ENCODE results near the gene MYMK. TPM values are rescaled to one million over a fixed set of nuclear protein-coding genes. Genes with fewer than 3 reads are reported as not detected.
A peak's percentile ranks its signal among the peaks of the same experiment; 100 is the strongest.

MYMK gene
- total RNA-seq, 2 donors from 2014 or later: not detected

- 82 to 87% methylated on average over 18 to 22 of the region's 23 CpGs for WGBS, 2 donors
- H3K27ac ChIP-seq: no peak overlapping the region
- H3K9me3 ChIP-seq: no peaks in the 10 kb centered on the region
- TF ChIP-seq, protein P1, sequence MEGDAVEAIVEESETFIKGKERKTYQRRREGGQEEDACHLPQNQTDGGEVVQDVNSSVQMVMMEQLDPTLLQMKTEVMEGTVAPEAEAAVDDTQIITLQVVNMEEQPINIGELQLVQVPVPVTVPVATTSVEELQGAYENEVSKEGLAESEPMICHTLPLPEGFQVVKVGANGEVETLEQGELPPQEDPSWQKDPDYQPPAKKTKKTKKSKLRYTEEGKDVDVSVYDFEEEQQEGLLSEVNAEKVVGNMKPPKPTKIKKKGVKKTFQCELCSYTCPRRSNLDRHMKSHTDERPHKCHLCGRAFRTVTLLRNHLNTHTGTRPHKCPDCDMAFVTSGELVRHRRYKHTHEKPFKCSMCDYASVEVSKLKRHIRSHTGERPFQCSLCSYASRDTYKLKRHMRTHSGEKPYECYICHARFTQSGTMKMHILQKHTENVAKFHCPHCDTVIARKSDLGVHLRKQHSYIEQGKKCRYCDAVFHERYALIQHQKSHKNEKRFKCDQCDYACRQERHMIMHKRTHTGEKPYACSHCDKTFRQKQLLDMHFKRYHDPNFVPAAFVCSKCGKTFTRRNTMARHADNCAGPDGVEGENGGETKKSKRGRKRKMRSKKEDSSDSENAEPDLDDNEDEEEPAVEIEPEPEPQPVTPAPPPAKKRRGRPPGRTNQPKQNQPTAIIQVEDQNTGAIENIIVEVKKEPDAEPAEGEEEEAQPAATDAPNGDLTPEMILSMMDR (IDR thresholded peaks at IDR 0.05): no peak
- TF ChIP-seq POLR2A (IDR thresholded peaks at IDR 0.05): no peak
- intact Hi-C loops (cut with DNase I): loop anchor here (10.0 kb wide), 1 partner anchor 479 kb away; no protein-coding TSS in a partner anchor
- ATAC-seq (no peak), DNase-seq (no peak)
- H3K4me1 ChIP-seq: peaks cover 9% of the 10 kb centered on the region
- H3K27me3 ChIP-seq: no peaks in the 10 kb centered on the region
- no peaks in the 10 kb centered on the region for H3K36me3 ChIP-seq (replicated peaks in 1 of 2; ENCODE audit: insufficient read depth in 1 of 2, low read depth in 2 of 2)
- H3K4me3 ChIP-seq: no peak overlapping the region
Observed at GRCh38 chr9:133493845-133494540, 30.8 kb downstream of the MYMK start.

DNA sequence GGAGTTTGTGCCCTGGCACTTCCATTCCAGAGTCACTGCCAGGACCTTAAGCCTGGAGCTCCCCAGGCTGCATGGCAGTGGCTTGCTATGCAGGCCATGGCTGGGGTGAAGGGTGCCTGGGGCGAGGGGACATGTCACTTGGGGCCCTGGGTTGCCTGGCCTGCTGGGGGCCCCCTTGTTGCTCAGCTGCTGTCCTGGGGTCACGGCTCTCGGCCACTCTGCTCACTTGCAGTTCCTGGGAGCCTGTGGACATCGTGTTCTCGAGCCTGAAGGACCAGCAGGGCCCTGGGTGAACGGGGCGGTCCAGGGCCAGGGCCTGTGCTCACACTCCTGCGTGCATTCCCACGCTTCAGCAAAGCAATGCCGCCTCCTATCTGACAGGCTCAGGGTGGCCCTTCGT is 31.3 kb downstream of the MYMK start:
- Histone ChIP-seq H3K9me3 (no peaks in the 10 kb centered on the region), H3K4me1 (peaks cover 9% of the 10 kb centered on the region), H3K27ac (peak overlapping the region in 1 of 4 donors; percentile 62), H3K4me3 (no peak overlapping the region), H3K27me3 (no peaks in the 10 kb centered on the region), H3K36me3 (replicated peaks in 1 of 2; ENCODE audit: insufficient read depth in 1 of 2, low read depth in 2 of 2) (no peaks in the 10 kb centered on the region)
- intact Hi-C loops (cut with DNase I): loop anchor here (10.0 kb wide), 1 partner anchor 479 kb away; no protein-coding TSS in a partner anchor
- whole genome bisulfite sequencing, 2 donors: 58 to 60% methylated on average over 1 to 11 of the region's 11 CpGs
- TF ChIP-seq POLR2A (IDR thresholded peaks at IDR 0.05): no peak
- TF ChIP-seq, protein P1 (IDR thresholded peaks at IDR 0.05): no peak
- ATAC-seq: no peak
- no peak for DNase-seq

DNA sequence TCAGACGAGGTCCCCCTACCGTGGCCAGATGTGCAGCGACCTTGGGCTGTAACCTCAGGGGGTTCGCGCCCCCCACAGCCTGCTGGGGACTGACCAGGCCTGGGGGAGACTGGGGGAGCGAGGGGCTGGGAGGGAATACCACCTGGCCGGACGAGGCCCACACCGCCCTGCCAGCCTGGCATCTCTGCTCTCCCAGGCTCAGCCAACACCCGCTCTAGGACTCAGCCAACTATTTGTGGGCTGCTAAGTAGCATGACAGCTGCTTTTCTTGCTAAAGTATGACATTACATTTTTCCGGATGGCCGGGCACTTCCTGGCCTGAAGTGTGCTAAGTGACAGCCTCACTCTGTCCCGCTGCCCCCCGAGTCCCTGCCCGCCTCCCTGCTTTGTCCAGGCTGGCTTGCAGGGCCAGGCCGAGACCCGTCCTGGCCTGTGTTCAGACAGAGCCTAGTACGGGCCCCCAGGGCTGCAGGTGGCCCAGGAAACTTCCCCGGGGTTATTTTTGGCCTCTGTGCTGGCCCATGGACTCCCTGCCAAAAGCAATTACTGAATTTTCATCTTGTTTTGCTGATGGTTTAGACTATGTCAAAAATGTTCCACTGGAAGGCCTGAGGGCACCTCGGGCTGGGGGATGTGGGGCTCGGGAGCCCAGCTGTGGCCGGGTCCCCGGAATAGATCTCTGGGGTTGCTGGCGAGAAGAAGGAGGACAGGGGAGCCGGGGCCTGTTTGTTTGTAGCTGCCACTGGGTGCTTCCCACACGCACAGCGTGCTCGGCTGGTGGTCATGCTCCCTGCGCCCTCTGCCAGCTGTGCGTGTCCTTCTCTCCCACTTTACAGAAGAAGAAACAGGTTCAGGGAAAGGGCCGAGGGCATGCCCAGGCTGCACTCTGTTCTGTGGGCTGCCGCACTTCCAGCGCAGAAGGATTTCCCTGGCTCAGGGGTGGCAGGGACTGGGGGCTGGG is 32.4 kb downstream of the MYMK start:
- intact Hi-C loops (cut with DNase I): loop anchor here (10.0 kb wide), 1 partner anchor 478 kb away; no protein-coding TSS in a partner anchor
- WGBS, 2 donors: 67 to 69% methylated on average over 10 to 31 of the region's 33 CpGs
- H3K36me3 ChIP-seq (replicated peaks in 1 of 2; ENCODE audit: insufficient read depth in 1 of 2, low read depth in 2 of 2): no peaks in the 10 kb centered on the region
- H3K27ac ChIP-seq: peak overlapping the region in 3 of 4 donors; percentile 21 to 62 (median 39)
- no peaks in the 10 kb centered on the region for H3K9me3 ChIP-seq
- ATAC-seq: peak; percentile 40
- H3K27me3 ChIP-seq: no peaks in the 10 kb centered on the region
- TF ChIP-seq, protein P1 (IDR thresholded peaks at IDR 0.05): no peak
- no peak for TF ChIP-seq POLR2A (IDR thresholded peaks at IDR 0.05)
- peaks cover 9% of the 10 kb centered on the region for H3K4me1 ChIP-seq
- H3K4me3 ChIP-seq: no peak overlapping the region
- DNase-seq: no peak

DNA sequence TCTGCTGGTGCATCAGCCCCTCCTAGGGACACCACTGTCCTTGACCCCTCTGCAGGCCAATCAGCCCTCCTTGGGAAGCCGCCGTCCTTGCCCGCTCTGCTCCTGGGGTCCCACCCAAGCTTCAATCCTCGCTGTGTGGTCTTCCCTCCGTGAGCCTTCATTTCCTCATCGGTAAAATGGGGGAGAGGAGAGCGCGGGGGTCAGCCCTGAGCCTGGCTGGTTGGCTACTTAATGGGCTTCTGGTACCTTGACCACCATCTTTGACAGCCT is 33.2 kb downstream of the MYMK start:
- no peak overlapping the region for H3K4me3 ChIP-seq
- H3K9me3 ChIP-seq: no peaks in the 10 kb centered on the region
- 80 to 85% methylated on average over 8 of the region's 8 CpGs for WGBS, 2 donors
- H3K4me1 ChIP-seq: peaks cover 9% of the 10 kb centered on the region
- intact Hi-C loops (cut with DNase I): loop anchor here (10.0 kb wide), 1 partner anchor 477 kb away; no protein-coding TSS in a partner anchor
- DNase-seq (no peak), ATAC-seq (no peak)
- H3K27me3 ChIP-seq: no peaks in the 10 kb centered on the region
- no peaks in the 10 kb centered on the region for H3K36me3 ChIP-seq (replicated peaks in 1 of 2; ENCODE audit: insufficient read depth in 1 of 2, low read depth in 2 of 2)
- peak overlapping the region in 1 of 4 donors; percentile 25 for H3K27ac ChIP-seq
- TF ChIP-seq, protein P1 (IDR thresholded peaks at IDR 0.05): no peak
- TF ChIP-seq POLR2A (IDR thresholded peaks at IDR 0.05): no peak
